Femur (tissue), 1 donor: ENCODE results near the gene PRPF6.
"Not testable (repeated sequence)": the region's sequence is repeated elsewhere in the genome, so short reads cannot be mapped to it uniquely, and the experiment has no call there.

Experiments
- DNase-seq: peaks from one replicate; pipeline ENCODE4 v3.0.0-alpha.2; 2017

The PRPF6 gene

GRCh38 chr20:63960654-63961621 lies 20.0 kb upstream of the PRPF6 start:
- DNase-seq: not testable (repeated sequence)

- DNase-seq: no peak
Observed at GRCh38 chr20:63961664-63962425, 19.1 kb upstream of the PRPF6 start.

GRCh38 chr20:63962426-63963347 lies 18.2 kb upstream of the PRPF6 start:
- DNase-seq: no peak

- no peak for DNase-seq
Observed at GRCh38 chr20:63963348-63963741, 17.6 kb upstream of the PRPF6 start.

- no peak for DNase-seq
Observed at GRCh38 chr20:63963784-63964301, 17.1 kb upstream of the PRPF6 start.

GRCh38 chr20:63964412-63964811 lies 16.5 kb upstream of the PRPF6 start:
- peak; percentile 15 for DNase-seq

- DNase-seq: peak; percentile 16
Observed at GRCh38 chr20:63966172-63966943, 14.6 kb upstream of the PRPF6 start.

- DNase-seq: peak; percentile 19
Observed at GRCh38 chr20:63966944-63967322, 14.0 kb upstream of the PRPF6 start.

GRCh38 chr20:63967330-63968135 lies 13.4 kb upstream of the PRPF6 start:
- DNase-seq: peak; percentile 21

- peak; percentile 36 for DNase-seq
Observed at GRCh38 chr20:63968136-63968927, 12.6 kb upstream of the PRPF6 start.

GRCh38 chr20:63968928-63969760 lies 11.8 kb upstream of the PRPF6 start:
- peak; percentile 55 for DNase-seq

- peak; percentile 82 for DNase-seq
Observed at GRCh38 chr20:63969838-63970713, 10.9 kb upstream of the PRPF6 start, which contains the start of gene ZNF512B. Gene ZNF512B (minus strand): TSS chr20:63969930. CDS start chr20:63967950, 1,980 bp downstream.

- DNase-seq: no peak
Observed at GRCh38 chr20:63970714-63971431, 10.1 kb upstream of the PRPF6 start.

GRCh38 chr20:63971960-63972311 lies 9.0 kb upstream of the PRPF6 start:
- not testable (repeated sequence) for DNase-seq

GRCh38 chr20:63972312-63973159 lies 8.4 kb upstream of the PRPF6 start:
- peak; percentile 21 for DNase-seq

GRCh38 chr20:63973160-63973479 lies 7.8 kb upstream of the PRPF6 start:
- no peak for DNase-seq
